HG02588 (cell line): ENCODE measurements around the gene DNAH10.

ENCODE experiments used
- ATAC-seq: cut with Tn5 transposase; IDR thresholded peaks from one replicate; pipeline ENCODE4 v1.9.1; 2021; ENCODE audit warnings: mild to moderate bottlenecking, moderate library complexity; ENCODE audit not compliant: unreplicated experiment

DNAH10 gene

GRCh38 chr12:123790905-123791467, 28.9 kb downstream of the DNAH10 start:
- no peak for ATAC-seq

GRCh38 chr12:123794027-123794426, 31.9 kb downstream of the DNAH10 start:
- no peak for ATAC-seq

GRCh38 chr12:123798518-123798917, 36.4 kb downstream of the DNAH10 start:
- ATAC-seq: no peak

- no peak for ATAC-seq
These were observed 37.1 kb downstream of the DNAH10 start for GRCh38 chr12:123799227-123799626.

- no peak for ATAC-seq
These were observed 39.6 kb downstream of the DNAH10 start for GRCh38 chr12:123801573-123802178.

- no peak for ATAC-seq
These were observed 43.1 kb downstream of the DNAH10 start for GRCh38 chr12:123805173-123805572.

- ATAC-seq: no peak
These were observed 44.9 kb downstream of the DNAH10 start for GRCh38 chr12:123807002-123807401.

- no peak for ATAC-seq
These were observed 45.6 kb downstream of the DNAH10 start for GRCh38 chr12:123807670-123808069.

GRCh38 chr12:123808167-123808566, 46.1 kb downstream of the DNAH10 start:
- no peak for ATAC-seq

- ATAC-seq: no peak
These were observed 51.2 kb downstream of the DNAH10 start for GRCh38 chr12:123813349-123813748.

- no peak for ATAC-seq
These were observed 53.9 kb downstream of the DNAH10 start for GRCh38 chr12:123815968-123816367.

- no peak for ATAC-seq
These were observed 54.9 kb downstream of the DNAH10 start for GRCh38 chr12:123816896-123817537.

GRCh38 chr12:123822804-123823203, 60.7 kb downstream of the DNAH10 start:
- no peak for ATAC-seq

- no peak for ATAC-seq
These were observed 66.0 kb downstream of the DNAH10 start for GRCh38 chr12:123828120-123828519.

GRCh38 chr12:123828854-123829547, 66.9 kb downstream of the DNAH10 start:
- ATAC-seq: no peak

GRCh38 chr12:123829561-123829960, 67.5 kb downstream of the DNAH10 start:
- ATAC-seq: no peak

GRCh38 chr12:123830675-123831074, 68.6 kb downstream of the DNAH10 start:
- no peak for ATAC-seq

- no peak for ATAC-seq
These were observed 70.0 kb downstream of the DNAH10 start for GRCh38 chr12:123832052-123832451.

- no peak for ATAC-seq
These were observed 71.7 kb downstream of the DNAH10 start for GRCh38 chr12:123833830-123834229.

- ATAC-seq: no peak
These were observed 72.7 kb downstream of the DNAH10 start for GRCh38 chr12:123834845-123835244.

GRCh38 chr12:123836292-123836691, 74.2 kb downstream of the DNAH10 start:
- ATAC-seq: no peak

- no peak for ATAC-seq
These were observed 77.7 kb downstream of the DNAH10 start for GRCh38 chr12:123839826-123840225.
